GM23248 (cell line): Measurements from ENCODE around the gene HGF. TPM values are rescaled to one million over a fixed set of nuclear protein-coding genes. Genes with fewer than 3 reads are reported as not detected.

Experiments
- DNase-seq: peaks from one replicate; pipeline ENCODE4 v3.0.0-alpha.2; 2015
- H2AFZ ChIP-seq: fragments of 200-600 bp; sonication (generic); 2 replicates; pipeline ENCODE4 v1.6.1; 2016; ENCODE audit warnings: antibody characterized with exemption
- H3F3A ChIP-seq: fragments of 200-600 bp; sonication (generic); 2 replicates; pipeline ENCODE4 v1.6.1; 2016; ENCODE audit warnings: mild to moderate bottlenecking, antibody characterized with exemption, mixed run types; ENCODE audit not compliant: insufficient read depth
- H3K27ac ChIP-seq: fragments of 200-600 bp; sonication (generic); 2 replicates; pipeline ENCODE4 v1.5.1; 2016; ENCODE audit warnings: mild to moderate bottlenecking
- H3K27me3 ChIP-seq: fragments of 200-600 bp; sonication (generic); replicated peaks from 2 replicates; pipeline ENCODE4 v1.6.1; 2016; ENCODE audit warnings: mild to moderate bottlenecking; ENCODE audit not compliant: insufficient read depth
- H3K36me3 ChIP-seq: fragments of 200-600 bp; sonication (generic); 2 replicates; pipeline ENCODE4 v1.6.1; 2016; ENCODE audit warnings: low read depth, mild to moderate bottlenecking
- H3K4me1 ChIP-seq: fragments of 200-600 bp; sonication (generic); 2 replicates; pipeline ENCODE4 v1.6.1; 2016; ENCODE audit warnings: mild to moderate bottlenecking; ENCODE audit not compliant: insufficient read depth
- H3K4me2 ChIP-seq: fragments of 200-600 bp; sonication (generic); one replicate; pipeline ENCODE4 v1.6.1; 2016; ENCODE audit warnings: mild to moderate bottlenecking; ENCODE audit not compliant: unreplicated experiment
- H3K4me3 ChIP-seq: fragments of 200-600 bp; sonication (generic); 2 replicates; pipeline ENCODE4 v1.5.1; 2016; ENCODE audit warnings: mild to moderate bottlenecking
- H3K79me2 ChIP-seq: fragments of 200-600 bp; sonication (generic); 2 replicates; pipeline ENCODE4 v1.6.1; 2016; ENCODE audit warnings: mild to moderate bottlenecking; ENCODE audit not compliant: insufficient read depth
- H3K9ac ChIP-seq: fragments of 200-600 bp; sonication (generic); 2 replicates; pipeline ENCODE4 v1.6.1; 2016; ENCODE audit warnings: mild to moderate bottlenecking
- H3K9me2 ChIP-seq: fragments of 200-600 bp; sonication (generic); 2 replicates; pipeline ENCODE4 v1.6.1; 2016; ENCODE audit warnings: mixed run types, mild to moderate bottlenecking, moderate library complexity; ENCODE audit not compliant: insufficient read depth
- H3K9me3 ChIP-seq: fragments of 200-600 bp; sonication (generic); one replicate; pipeline ENCODE4 v1.6.1; 2017; ENCODE audit warnings: low read depth
- H4K20me1 ChIP-seq: fragments of 200-600 bp; sonication (generic); 2 replicates; pipeline ENCODE4 v1.6.0; 2016; ENCODE audit not compliant: insufficient read depth
- EZH2 ChIP-seq: fragments of 200-600 bp; sonication (generic); IDR thresholded peaks from 2 replicates; pipeline ENCODE4 v1.6.1; 2018; ENCODE audit warnings: antibody characterized with exemption, mild to moderate bottlenecking; ENCODE audit not compliant: insufficient read depth, poor library complexity, severe bottlenecking
- EZH2phosphoT487 ChIP-seq: fragments of 200-600 bp; sonication (generic); IDR thresholded peaks from 2 replicates; pipeline ENCODE4 v1.6.1; 2018; ENCODE audit warnings: antibody characterized with exemption, moderate library complexity, mild to moderate bottlenecking, low read depth; ENCODE audit not compliant: insufficient read depth
- WGBS, 2 experiments: methylation state at CpG; one replicate each; pipeline ENCODE4 v1.1.6; 2015 to 2017; ENCODE audit warnings: low lambda C conversion rate in 2 of 2, low coverage in 1 of 2; ENCODE audit errors: missing lambda C conversion rate in 2 of 2; 5-methylcytosine and 5-hydroxymethylcytosine counted together
- in situ Hi-C: fragments of 300-500 bp; cut with MboI; formaldehyde crosslinking; loops from 2 replicates; pipeline ENCODE4 v1.15.0; 2020
- polyA plus RNA-seq: library from polyadenylated mRNA; unstranded; fragments of >200 nt; fragmentation: Nextera tagmentation; extraction: Ambion mirVana; gene quantifications from 2 replicates; pipeline ENCODE4 v1.2.1, GENCODE V29; 2016
- total RNA-seq: library from RNA; depleted of rRNA; stranded (reverse); fragments of >200 nt; shearing (Covaris generic); gene quantifications from 2 replicates; pipeline ENCODE4 v1.2.3, GENCODE V29; 2014

Gene HGF
- total and polyA plus RNA-seq, 2 experiments from 2014 or later = 2.3 to 2.7 TPM

DNA sequence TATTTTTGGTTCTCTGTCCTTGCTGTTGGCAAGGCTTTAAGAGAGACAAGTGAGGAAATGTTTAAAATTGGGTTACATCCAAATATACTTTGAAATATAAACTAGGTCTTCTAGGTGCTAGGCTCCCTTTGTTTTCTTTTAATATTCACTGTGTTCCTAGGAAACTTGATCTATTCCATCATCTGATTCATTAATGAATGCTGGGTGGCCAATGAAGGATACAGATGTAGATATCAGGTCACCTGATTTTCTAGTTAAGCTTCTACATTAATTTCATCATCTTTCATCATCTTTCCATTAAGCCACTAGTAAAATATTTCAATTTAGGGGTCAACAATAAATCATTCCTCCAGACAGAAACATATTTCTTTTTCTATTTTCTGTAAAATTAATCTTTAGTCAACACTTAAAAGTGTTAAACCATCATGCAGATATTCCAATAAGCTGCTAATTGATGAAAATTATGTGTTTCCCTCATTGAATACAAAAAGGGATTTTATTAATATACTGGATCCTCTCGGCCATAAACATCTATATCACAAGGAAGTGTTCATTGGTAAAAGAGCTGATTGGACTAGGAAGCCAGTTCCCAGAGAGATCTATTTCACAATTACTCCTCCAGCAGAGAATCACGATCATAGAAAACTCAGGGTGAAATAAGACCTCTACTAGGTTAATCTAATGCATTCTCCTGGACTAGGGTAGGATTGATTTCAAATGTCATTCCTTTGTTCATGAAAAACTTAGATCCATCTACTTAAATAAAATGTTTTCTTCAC, 14.7 kb downstream of the HGF start:
- no peaks in the 10 kb centered on the region for H3F3A ChIP-seq
- H3K27me3 ChIP-seq = no peaks in the 10 kb centered on the region
- 86 to 95% methylated on average over 2 of the region's 2 CpGs for WGBS, 2 experiments
- no peak overlapping the region for H3K4me2 ChIP-seq
- no peaks in the 10 kb centered on the region for H4K20me1 ChIP-seq
- no peaks in the 10 kb centered on the region for H3K9me3 ChIP-seq
- H3K36me3 ChIP-seq = no peaks in the 10 kb centered on the region
- H3K27ac ChIP-seq = no peak overlapping the region
- TF ChIP-seq EZH2 (no peak), EZH2phosphoT487 (no peak)
- H3K79me2 ChIP-seq = no peaks in the 10 kb centered on the region
- H3K4me1 ChIP-seq = no peaks in the 10 kb centered on the region
- no peaks in the 10 kb centered on the region for H3K9me2 ChIP-seq
- H2AFZ ChIP-seq = no peak overlapping the region
- in situ Hi-C loops = no loop called here
- DNase-seq = no peak
- no peak overlapping the region for H3K4me3 ChIP-seq
- H3K9ac ChIP-seq = no peak overlapping the region

- no peak overlapping the region for H3K4me2 ChIP-seq
- H3K27ac ChIP-seq = no peak overlapping the region
- no peak overlapping the region for H3K9ac ChIP-seq
- H3K36me3 ChIP-seq = no peaks in the 10 kb centered on the region
- H3K9me2 ChIP-seq = no peaks in the 10 kb centered on the region
- no peaks in the 10 kb centered on the region for H3K4me1 ChIP-seq
- in situ Hi-C loops = no loop called here
- no peaks in the 10 kb centered on the region for H3K79me2 ChIP-seq
- H2AFZ ChIP-seq = no peak overlapping the region
- no peak overlapping the region for H3K4me3 ChIP-seq
- DNase-seq = no peak
- no peak for TF ChIP-seq EZH2
- TF ChIP-seq EZH2phosphoT487 = no peak
- H3K27me3 ChIP-seq = no peaks in the 10 kb centered on the region
- H3K9me3 ChIP-seq = no peaks in the 10 kb centered on the region
- 91 to 98% methylated on average over 1 of the region's 1 CpG for WGBS, 2 experiments
- no peaks in the 10 kb centered on the region for H3F3A ChIP-seq
- no peaks in the 10 kb centered on the region for H4K20me1 ChIP-seq
Observed at GRCh38 chr7:81753392-81753791, 16.5 kb downstream of the HGF start.

GRCh38 chr7:81752318-81752714, 17.5 kb downstream of the HGF start:
- Histone ChIP-seq H3F3A (no peaks in the 10 kb centered on the region), H3K9me3 (no peaks in the 10 kb centered on the region), H3K27ac (no peak overlapping the region), H3K9me2 (no peaks in the 10 kb centered on the region), H3K9ac (no peak overlapping the region), H3K4me2 (no peak overlapping the region), H2AFZ (no peak overlapping the region), H3K4me1 (no peaks in the 10 kb centered on the region), H3K79me2 (no peaks in the 10 kb centered on the region), H3K27me3 (no peaks in the 10 kb centered on the region), H3K36me3 (no peaks in the 10 kb centered on the region), H4K20me1 (no peaks in the 10 kb centered on the region), H3K4me3 (no peak overlapping the region)
- in situ Hi-C loops = no loop called here
- DNase-seq = no peak
- WGBS, 2 experiments = 86 to 87% methylated on average over 3 of the region's 3 CpGs
- TF ChIP-seq EZH2phosphoT487 (no peak), EZH2 (no peak)

- WGBS, 2 experiments = 85 to 86% methylated on average over 9 of the region's 9 CpGs
- Histone ChIP-seq H3K9ac (no peak overlapping the region), H3F3A (no peaks in the 10 kb centered on the region), H3K36me3 (no peaks in the 10 kb centered on the region), H3K79me2 (no peaks in the 10 kb centered on the region), H3K9me2 (no peaks in the 10 kb centered on the region), H4K20me1 (no peaks in the 10 kb centered on the region), H3K4me2 (no peak overlapping the region), H2AFZ (no peak overlapping the region), H3K4me1 (no peaks in the 10 kb centered on the region), H3K27ac (no peak overlapping the region), H3K4me3 (no peak overlapping the region), H3K27me3 (no peaks in the 10 kb centered on the region), H3K9me3 (no peaks in the 10 kb centered on the region)
- no peak for DNase-seq
- in situ Hi-C loops = no loop called here
- TF ChIP-seq EZH2 = no peak
- TF ChIP-seq EZH2phosphoT487 = no peak
Observed at GRCh38 chr7:81751619-81752317, 18.1 kb downstream of the HGF start.
